Skeletal muscle tissue (tissue), 4 donors: ENCODE data around the gene CLCN7. TPM values are rescaled to one million over a fixed set of nuclear protein-coding genes. Genes with fewer than 3 reads are reported as not detected.
"Not testable (repeated sequence)": the region's sequence is repeated elsewhere in the genome, so short reads cannot be mapped to it uniquely, and the experiment has no call there.

Source experiments
- H3K27ac ChIP-seq: one replicate; pipeline ENCODE4 v1.7.0; 2013; ENCODE audit warnings: mild to moderate bottlenecking, low read depth, low read length, inconsistent platforms
- H3K27me3 ChIP-seq, 3 donors: one replicate each; pipeline ENCODE4 v1.7.0; 2013; ENCODE audit warnings: low read length in 3 of 3; ENCODE audit not compliant: control insufficient read depth in 3 of 3, insufficient read depth in 3 of 3
- H3K36me3 ChIP-seq, 3 donors: one replicate each; pipeline ENCODE4 v1.7.0; 2013; ENCODE audit warnings: low read length in 3 of 3; ENCODE audit not compliant: control insufficient read depth in 3 of 3, insufficient read depth in 3 of 3
- H3K4me1 ChIP-seq, 3 donors: one replicate each; pipeline ENCODE4 v1.7.0; 2013; ENCODE audit warnings: low read length in 3 of 3, mild to moderate bottlenecking in 3 of 3; ENCODE audit not compliant: control insufficient read depth in 3 of 3, insufficient read depth in 3 of 3
- H3K4me3 ChIP-seq, 3 donors: one replicate each; pipeline ENCODE4 v1.7.0; 2013; ENCODE audit warnings: low read length in 3 of 3
- H3K9ac ChIP-seq, 3 donors: one replicate each; pipeline ENCODE4 v1.7.0; 2013; ENCODE audit warnings: low read length in 3 of 3, mild to moderate bottlenecking in 3 of 3, moderate library complexity in 2 of 3, low read depth in 1 of 3
- H3K9me3 ChIP-seq, 3 donors: one replicate each; pipeline ENCODE4 v1.7.0; 2013; ENCODE audit warnings: low read length in 3 of 3; ENCODE audit not compliant: control insufficient read depth in 3 of 3
- total RNA-seq: library from RNA; depleted of rRNA; stranded (reverse); fragments of >200 nt; gene quantifications from one replicate; pipeline ENCODE4 v1.2.3, GENCODE V29; 2014
- donor health status: Osteomylitis.

CLCN7 gene
- total RNA-seq, 1 donor from 2014 or later, result 31.8 TPM

- Histone ChIP-seq H3K9me3 (no peaks in the 10 kb centered on the region), H3K4me3 (no peak within 1 kb of the TSS), H3K9ac (no peak within 1 kb of the TSS), H3K27ac (no peak within 1 kb of the TSS), H3K36me3 (no peaks in the 10 kb centered on the region), H3K4me1 (peaks cover 6 to 7% (median 6%) of the 10 kb centered on the region in 3 donors), H3K27me3 (peaks cover 0 to 2% (median 0%) of the 10 kb centered on the region in 3 donors)
Measured at GRCh38 chr16:1488619-1489018, 13.8 kb upstream of the CLCN7 start, which contains the start of gene PTX4. PTX4 (minus strand) TSS chr16:1488944; CDS start chr16:1488909, 35 bp downstream.

GRCh38 chr16:1488054-1488601, 13.3 kb upstream of the CLCN7 start:
- Histone ChIP-seq H3K9me3 (no peaks in the 10 kb centered on the region), H3K36me3 (no peaks in the 10 kb centered on the region), H3K4me1 (peaks cover 5 to 7% (median 6%) of the 10 kb centered on the region in 3 donors), H3K27ac (no peak overlapping the region), H3K9ac (no peak overlapping the region), H3K27me3 (peaks cover 0 to 3% (median 0%) of the 10 kb centered on the region in 3 donors), H3K4me3 (no peak overlapping the region)

- Histone ChIP-seq H3K9me3 (no peaks in the 10 kb centered on the region), H3K27ac (no peak overlapping the region), H3K4me3 (no peak overlapping the region), H3K27me3 (peaks cover 0 to 3% (median 0%) of the 10 kb centered on the region in 3 donors), H3K4me1 (peaks cover under 1 to 2% (median 1%) of the 10 kb centered on the region in 3 donors), H3K9ac (no peak overlapping the region), H3K36me3 (no peaks in the 10 kb centered on the region)
Measured at GRCh38 chr16:1487395-1488053, 12.7 kb upstream of the CLCN7 start.

- no peaks in the 10 kb centered on the region for H3K4me1 ChIP-seq
- H3K27ac ChIP-seq, result no peak overlapping the region
- no peaks in the 10 kb centered on the region for H3K36me3 ChIP-seq
- H3K4me3 ChIP-seq, result no peak overlapping the region
- peaks cover 0 to 3% (median 3%) of the 10 kb centered on the region in 3 donors for H3K27me3 ChIP-seq
- no peak overlapping the region for H3K9ac ChIP-seq
- no peaks in the 10 kb centered on the region for H3K9me3 ChIP-seq
Measured at GRCh38 chr16:1486551-1487390, 11.9 kb upstream of the CLCN7 start.

- no peaks in the 10 kb centered on the region for H3K9me3 ChIP-seq
- H3K4me1 ChIP-seq, result no peaks in the 10 kb centered on the region
- H3K27ac ChIP-seq, result no peak overlapping the region
- H3K4me3 ChIP-seq, result no peak overlapping the region
- peaks cover 0 to 3% (median 3%) of the 10 kb centered on the region in 3 donors for H3K27me3 ChIP-seq
- no peaks in the 10 kb centered on the region for H3K36me3 ChIP-seq
- H3K9ac ChIP-seq, result no peak overlapping the region
Measured at GRCh38 chr16:1485847-1486496, 11.1 kb upstream of the CLCN7 start.

- H3K27ac ChIP-seq, result no peak overlapping the region
- peaks cover 0 to 3% (median 3%) of the 10 kb centered on the region in 3 donors for H3K27me3 ChIP-seq
- no peak overlapping the region for H3K9ac ChIP-seq
- no peaks in the 10 kb centered on the region for H3K4me1 ChIP-seq
- H3K4me3 ChIP-seq, result no peak overlapping the region
- H3K9me3 ChIP-seq, result no peaks in the 10 kb centered on the region
- no peaks in the 10 kb centered on the region for H3K36me3 ChIP-seq
Measured at GRCh38 chr16:1481906-1482835, 7.3 kb upstream of the CLCN7 start.

GRCh38 chr16:1478937-1479336, 4.1 kb upstream of the CLCN7 start:
- not testable (repeated sequence) for H3K9me3 ChIP-seq, H3K36me3 ChIP-seq, H3K9ac ChIP-seq, H3K27me3 ChIP-seq, H3K27ac ChIP-seq, H3K4me3 ChIP-seq
- peaks cover 9 to 12% (median 11%) of the 10 kb centered on the region in 3 donors for H3K4me1 ChIP-seq

GRCh38 chr16:1477033-1477432, 2.2 kb upstream of the CLCN7 start:
- Histone ChIP-seq H3K36me3 (no peaks in the 10 kb centered on the region), H3K27me3 (peaks cover 0 to under 1% (median 0%) of the 10 kb centered on the region in 3 donors), H3K27ac (no peak overlapping the region), H3K4me3 (no peak overlapping the region), H3K9me3 (no peaks in the 10 kb centered on the region), H3K9ac (no peak overlapping the region), H3K4me1 (peaks cover 13 to 23% (median 17%) of the 10 kb centered on the region in 3 donors)

- Histone ChIP-seq H3K9ac (peak overlapping the region; percentile 84 to 99 (median 96)), H3K9me3 (no peaks in the 10 kb centered on the region), H3K27me3 (no peaks in the 10 kb centered on the region), H3K36me3 (peaks cover 0 to 6% (median 0%) of the 10 kb centered on the region in 3 donors), H3K27ac (peak overlapping the region; percentile 93), H3K4me1 (peaks cover 15 to 36% (median 19%) of the 10 kb centered on the region in 3 donors), H3K4me3 (peak overlapping the region; percentile 83 to 89 (median 87))
Measured at GRCh38 chr16:1475552-1476114, 805 bp upstream of the CLCN7 start.
